Measurements from ENCODE around the gene HADHA.

DNA sequence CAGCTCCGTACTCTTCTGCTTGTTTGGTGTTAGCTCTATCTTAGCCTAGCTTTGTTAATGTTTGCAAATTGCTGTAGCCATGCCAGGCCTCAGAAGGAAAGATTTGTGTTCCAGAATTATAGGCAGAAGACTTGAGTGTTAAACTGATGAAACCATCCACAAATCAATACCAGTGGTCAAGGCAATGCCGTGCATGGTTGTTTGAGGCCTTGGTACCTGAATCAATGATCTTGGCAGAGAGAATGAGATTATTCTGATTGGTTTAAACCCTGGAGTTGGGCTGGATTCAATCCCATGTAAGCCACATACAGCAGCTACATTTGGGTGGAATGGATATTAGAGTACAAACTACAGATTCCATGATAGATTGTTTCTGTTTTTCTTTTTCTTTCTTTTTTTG is 5.2 kb upstream of the HADHA start:
- TF ChIP-seq, protein P1, sequence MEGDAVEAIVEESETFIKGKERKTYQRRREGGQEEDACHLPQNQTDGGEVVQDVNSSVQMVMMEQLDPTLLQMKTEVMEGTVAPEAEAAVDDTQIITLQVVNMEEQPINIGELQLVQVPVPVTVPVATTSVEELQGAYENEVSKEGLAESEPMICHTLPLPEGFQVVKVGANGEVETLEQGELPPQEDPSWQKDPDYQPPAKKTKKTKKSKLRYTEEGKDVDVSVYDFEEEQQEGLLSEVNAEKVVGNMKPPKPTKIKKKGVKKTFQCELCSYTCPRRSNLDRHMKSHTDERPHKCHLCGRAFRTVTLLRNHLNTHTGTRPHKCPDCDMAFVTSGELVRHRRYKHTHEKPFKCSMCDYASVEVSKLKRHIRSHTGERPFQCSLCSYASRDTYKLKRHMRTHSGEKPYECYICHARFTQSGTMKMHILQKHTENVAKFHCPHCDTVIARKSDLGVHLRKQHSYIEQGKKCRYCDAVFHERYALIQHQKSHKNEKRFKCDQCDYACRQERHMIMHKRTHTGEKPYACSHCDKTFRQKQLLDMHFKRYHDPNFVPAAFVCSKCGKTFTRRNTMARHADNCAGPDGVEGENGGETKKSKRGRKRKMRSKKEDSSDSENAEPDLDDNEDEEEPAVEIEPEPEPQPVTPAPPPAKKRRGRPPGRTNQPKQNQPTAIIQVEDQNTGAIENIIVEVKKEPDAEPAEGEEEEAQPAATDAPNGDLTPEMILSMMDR (IDR thresholded peaks at IDR 0.05): no peak
- no peak for TF ChIP-seq POLR2AphosphoS5 (IDR thresholded peaks at IDR 0.05)

All from stomach (tissue), 4 donors.